DOHH2 (cell line): ENCODE measurements around the gene CD19.

Source experiments
- EZH2phosphoT487 ChIP-seq: fragments of 200-600 bp; sonication (generic); IDR thresholded peaks from 2 replicates; pipeline ENCODE4 v1.6.1; 2017; ENCODE audit warnings: borderline replicate concordance, mild to moderate bottlenecking, antibody characterized with exemption, low read length, moderate library complexity, mixed read lengths
- TF ChIP-seq, protein P1 (sequence below): fragments of 200-600 bp; sonication (generic); IDR thresholded peaks from one replicate; pipeline ENCODE4 v1.5.1; 2014; ENCODE audit warnings: antibody characterized with exemption, mild to moderate bottlenecking, low read depth, low read length; ENCODE audit not compliant: poor library complexity, severe bottlenecking

DNA sequence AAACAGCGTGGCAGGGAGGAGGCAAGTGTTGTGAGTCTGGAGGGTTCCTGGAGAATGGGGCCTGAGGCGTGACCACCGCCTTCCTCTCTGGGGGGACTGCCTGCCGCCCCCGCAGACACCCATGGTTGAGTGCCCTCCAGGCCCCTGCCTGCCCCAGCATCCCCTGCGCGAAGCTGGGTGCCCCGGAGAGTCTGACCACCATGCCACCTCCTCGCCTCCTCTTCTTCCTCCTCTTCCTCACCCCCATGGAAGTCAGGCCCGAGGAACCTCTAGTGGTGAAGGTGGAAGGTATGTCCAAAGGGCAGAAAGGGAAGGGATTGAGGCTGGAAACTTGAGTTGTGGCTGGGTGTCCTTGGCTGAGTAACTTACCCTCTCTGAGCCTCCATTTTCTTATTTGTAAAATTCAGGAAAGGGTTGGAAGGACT, at the start of gene CD19:
- TF ChIP-seq, protein P1, sequence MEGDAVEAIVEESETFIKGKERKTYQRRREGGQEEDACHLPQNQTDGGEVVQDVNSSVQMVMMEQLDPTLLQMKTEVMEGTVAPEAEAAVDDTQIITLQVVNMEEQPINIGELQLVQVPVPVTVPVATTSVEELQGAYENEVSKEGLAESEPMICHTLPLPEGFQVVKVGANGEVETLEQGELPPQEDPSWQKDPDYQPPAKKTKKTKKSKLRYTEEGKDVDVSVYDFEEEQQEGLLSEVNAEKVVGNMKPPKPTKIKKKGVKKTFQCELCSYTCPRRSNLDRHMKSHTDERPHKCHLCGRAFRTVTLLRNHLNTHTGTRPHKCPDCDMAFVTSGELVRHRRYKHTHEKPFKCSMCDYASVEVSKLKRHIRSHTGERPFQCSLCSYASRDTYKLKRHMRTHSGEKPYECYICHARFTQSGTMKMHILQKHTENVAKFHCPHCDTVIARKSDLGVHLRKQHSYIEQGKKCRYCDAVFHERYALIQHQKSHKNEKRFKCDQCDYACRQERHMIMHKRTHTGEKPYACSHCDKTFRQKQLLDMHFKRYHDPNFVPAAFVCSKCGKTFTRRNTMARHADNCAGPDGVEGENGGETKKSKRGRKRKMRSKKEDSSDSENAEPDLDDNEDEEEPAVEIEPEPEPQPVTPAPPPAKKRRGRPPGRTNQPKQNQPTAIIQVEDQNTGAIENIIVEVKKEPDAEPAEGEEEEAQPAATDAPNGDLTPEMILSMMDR: no peak
- no peak for TF ChIP-seq EZH2phosphoT487
